Natural killer cell treated with Interleukin-12 subunit alpha and Interleukin-12 subunit beta and Interleukin-15 and Interleukin-18, amount 100 ng/mL, for 72 hours (primary cell): ENCODE results near the gene SEMA4B. TPM values are rescaled to one million over a fixed set of nuclear protein-coding genes. Genes with fewer than 3 reads are reported as not detected.
"Not testable (repeated sequence)": the region's sequence is repeated elsewhere in the genome, so short reads cannot be mapped to it uniquely, and the experiment has no call there.

ENCODE experiments used
- ATAC-seq, 2 donors: fragments of 150-1000 bp; cut with Tn5 transposase in 1 of 2; sonication (Bioruptor Pico), chemical (Tn5 transposase) in 1 of 2; 2 replicates each; pipeline ENCODE4 v1.10.0; 2021
- DNase-seq: peaks from one replicate; pipeline ENCODE4 v3.0.0; 2022; ENCODE audit warnings: low spot score
- H3K27ac Mint-ChIP-seq, 2 donors: 1 replicate in 1 of 2; 2 replicates in 1 of 2; pipeline ENCODE4 v1.8.0; 2022; ENCODE audit warnings: mixed read lengths in 2 of 2, mild to moderate bottlenecking in 1 of 2, moderate library complexity in 1 of 2
- H3K27me3 Mint-ChIP-seq, 2 donors: 1 replicate in 1 of 2; 2 replicates in 1 of 2; pipeline ENCODE4 v1.8.0; 2022; ENCODE audit warnings: mixed read lengths in 2 of 2
- H3K36me3 Mint-ChIP-seq: one replicate; pipeline ENCODE4 v1.8.0; 2022; ENCODE audit warnings: mixed read lengths
- H3K4me1 Mint-ChIP-seq, 2 donors: 1 replicate in 1 of 2; 2 replicates in 1 of 2; pipeline ENCODE4 v1.8.0; 2022; ENCODE audit warnings: low read depth in 2 of 2, mixed read lengths in 2 of 2, mild to moderate bottlenecking in 1 of 2
- H3K4me3 Mint-ChIP-seq: one replicate; pipeline ENCODE4 v1.8.0; 2022; ENCODE audit warnings: mixed read lengths
- H3K9me3 Mint-ChIP-seq: 2 replicates; pipeline ENCODE4 v1.8.0; 2022; ENCODE audit warnings: mixed read lengths
- total RNA-seq, 2 donors: library from RNA; stranded (reverse); gene quantifications; one replicate each; pipeline ENCODE4 v1.2.3, GENCODE V29; 2022

Gene SEMA4B
- 1 to 10 TPM; 9.2 to 9.7 TPM for total RNA-seq

GRCh38 chr15:90201130-90201943, at the start of gene SEMA4B:
TSS of gene SEMA4B (plus strand) at chr15:90201330. CDS start at chr15:90201579, 249 bp downstream.
- Mint-ChIP-seq H3K4me1 (peaks cover 7 to 20% of the 10 kb centered on the region in 2 donors), H3K4me3 (peak within 1 kb of the TSS; percentile 82), H3K36me3 (no peaks in the 10 kb centered on the region), H3K27me3 (peaks cover 0 to 2% of the 10 kb centered on the region in 2 donors), H3K9me3 (no peaks in the 10 kb centered on the region), H3K27ac (peak within 1 kb of the TSS; percentile 46 to 84)
- DNase-seq, result peak; percentile 86
- peak; percentile 95 for ATAC-seq

DNA sequence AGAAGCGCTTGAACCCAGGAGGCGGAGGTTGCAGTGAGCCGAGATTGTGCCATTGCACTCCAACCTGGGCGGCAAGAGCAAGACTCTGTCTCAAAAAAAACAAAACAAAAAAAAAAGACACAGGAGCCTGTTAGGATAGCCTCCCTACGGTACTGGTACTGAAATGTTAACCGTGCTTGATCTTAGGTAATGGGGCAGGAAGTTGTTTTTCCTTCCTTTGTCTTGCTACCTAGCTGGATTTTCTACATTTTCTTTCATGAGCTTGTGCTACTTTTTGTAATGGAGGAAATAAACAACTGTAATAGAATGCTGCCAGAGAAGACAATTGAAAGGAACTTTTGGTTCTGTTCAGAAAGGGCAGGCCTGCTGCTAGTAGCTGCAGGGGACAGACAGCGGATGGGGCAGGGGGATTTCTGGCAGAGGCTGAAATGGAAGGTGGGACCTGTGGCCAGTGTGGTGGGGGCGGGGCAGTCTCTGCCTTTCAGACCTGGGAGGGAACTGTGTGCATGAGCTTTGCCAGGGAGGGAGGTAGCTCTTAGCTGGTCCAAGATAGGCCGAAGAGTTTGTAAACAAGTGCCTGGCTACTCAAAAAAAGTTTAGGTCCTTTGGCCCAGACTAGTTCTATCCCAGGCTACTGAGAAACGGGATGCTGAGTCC, 49.0 kb upstream of the SEMA4B start:
- H3K27ac Mint-ChIP-seq, result peak overlapping the region in 1 of 2 donors; percentile 61
- H3K36me3 Mint-ChIP-seq, result no peaks in the 10 kb centered on the region
- H3K4me3 Mint-ChIP-seq, result no peak overlapping the region
- no peaks in the 10 kb centered on the region for H3K9me3 Mint-ChIP-seq
- peaks cover 0 to 5% of the 10 kb centered on the region in 2 donors for H3K4me1 Mint-ChIP-seq
- ATAC-seq, result no peak
- DNase-seq, result no peak
- no peaks in the 10 kb centered on the region for H3K27me3 Mint-ChIP-seq

GRCh38 chr15:90153658-90154057, 47.5 kb upstream of the SEMA4B start:
- ATAC-seq (no peak), DNase-seq (no peak)
- Mint-ChIP-seq H3K4me3 (no peak overlapping the region), H3K9me3 (no peaks in the 10 kb centered on the region), H3K27ac (no peak overlapping the region), H3K27me3 (no peaks in the 10 kb centered on the region), H3K4me1 (peaks cover 8 to 13% of the 10 kb centered on the region in 2 donors), H3K36me3 (no peaks in the 10 kb centered on the region)

DNA sequence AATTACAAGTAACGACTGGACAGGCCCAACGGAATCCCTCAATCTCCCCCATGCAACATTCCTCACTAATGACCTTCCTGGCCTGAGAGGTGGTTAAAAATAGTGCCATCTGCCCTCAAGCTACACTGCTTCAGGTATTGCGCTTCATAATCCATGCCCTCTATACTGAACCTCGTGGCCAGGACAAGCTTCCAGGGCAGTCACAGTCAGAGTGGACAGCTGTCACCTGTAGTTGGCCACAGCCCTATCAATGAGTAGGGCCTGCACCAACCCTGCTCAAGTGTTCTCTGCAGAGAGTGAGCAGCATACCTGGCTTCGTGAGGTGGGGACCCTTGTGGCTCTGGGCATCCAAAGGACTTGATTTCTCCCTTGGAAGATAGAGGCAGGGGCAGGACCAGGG, 46.9 kb upstream of the SEMA4B start:
- H3K36me3 Mint-ChIP-seq, result no peaks in the 10 kb centered on the region
- no peak overlapping the region for H3K27ac Mint-ChIP-seq
- peak in 1 of 2 donors; percentile 6 for ATAC-seq
- no peaks in the 10 kb centered on the region for H3K27me3 Mint-ChIP-seq
- DNase-seq, result no peak
- no peaks in the 10 kb centered on the region for H3K9me3 Mint-ChIP-seq
- peaks cover 3 to 13% of the 10 kb centered on the region in 2 donors for H3K4me1 Mint-ChIP-seq
- H3K4me3 Mint-ChIP-seq, result no peak overlapping the region

- Mint-ChIP-seq H3K36me3 (no peaks in the 10 kb centered on the region), H3K27ac (no peak overlapping the region), H3K4me3 (no peak overlapping the region), H3K27me3 (no peaks in the 10 kb centered on the region), H3K9me3 (no peaks in the 10 kb centered on the region), H3K4me1 (peaks cover 3 to 13% of the 10 kb centered on the region in 2 donors)
- ATAC-seq (no peak), DNase-seq (no peak)
These were observed 46.1 kb upstream of the SEMA4B start for GRCh38 chr15:90154861-90155626.

GRCh38 chr15:90159213-90159612, 41.9 kb upstream of the SEMA4B start:
- Mint-ChIP-seq H3K27ac (no peak overlapping the region), H3K9me3 (no peaks in the 10 kb centered on the region), H3K4me3 (no peak overlapping the region), H3K4me1 (peaks cover 3 to 13% of the 10 kb centered on the region in 2 donors), H3K27me3 (peaks cover 0 to 3% of the 10 kb centered on the region in 2 donors), H3K36me3 (no peaks in the 10 kb centered on the region)
- DNase-seq (no peak), ATAC-seq (no peak)

GRCh38 chr15:90160781-90161727, 40.1 kb upstream of the SEMA4B start:
- H3K4me1 Mint-ChIP-seq, result peaks cover 3 to 19% of the 10 kb centered on the region in 2 donors
- ATAC-seq, result no peak
- H3K9me3 Mint-ChIP-seq, result no peaks in the 10 kb centered on the region
- no peak overlapping the region for H3K4me3 Mint-ChIP-seq
- no peak overlapping the region for H3K27ac Mint-ChIP-seq
- peaks cover 0 to 3% of the 10 kb centered on the region in 2 donors for H3K27me3 Mint-ChIP-seq
- no peaks in the 10 kb centered on the region for H3K36me3 Mint-ChIP-seq
- DNase-seq, result no peak

DNA sequence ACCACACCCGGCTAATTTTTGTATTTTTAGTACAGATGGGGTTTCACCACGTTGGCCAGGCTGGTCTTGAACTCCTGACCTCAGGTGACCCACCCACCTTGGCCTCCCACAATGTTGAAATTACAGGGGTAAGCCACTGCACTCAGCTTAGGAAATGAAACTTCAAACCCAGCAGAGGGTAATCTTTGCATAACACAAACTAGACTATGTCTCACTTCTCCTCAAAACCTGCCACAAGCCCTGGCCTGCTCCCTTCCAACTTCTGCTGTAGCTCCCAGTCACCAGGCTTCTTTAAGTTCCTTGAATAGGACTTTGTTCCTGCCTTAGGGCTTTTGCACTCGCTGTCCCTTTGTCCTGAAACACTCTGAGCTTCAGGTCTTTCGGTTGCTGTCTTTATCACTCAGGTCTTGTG, 39.2 kb upstream of the SEMA4B start:
- H3K27ac Mint-ChIP-seq, result no peak overlapping the region
- no peak for DNase-seq
- no peak overlapping the region for H3K4me3 Mint-ChIP-seq
- ATAC-seq, result no peak
- H3K4me1 Mint-ChIP-seq, result peaks cover 3 to 19% of the 10 kb centered on the region in 2 donors
- no peaks in the 10 kb centered on the region for H3K9me3 Mint-ChIP-seq
- H3K36me3 Mint-ChIP-seq, result no peaks in the 10 kb centered on the region
- H3K27me3 Mint-ChIP-seq, result peaks cover 0 to 3% of the 10 kb centered on the region in 2 donors

GRCh38 chr15:90162956-90163355, 38.2 kb upstream of the SEMA4B start:
- Mint-ChIP-seq H3K27me3 (peaks cover 0 to 3% of the 10 kb centered on the region in 2 donors), H3K36me3 (no peaks in the 10 kb centered on the region), H3K27ac (peak overlapping the region in 1 of 2 donors; percentile 19), H3K9me3 (no peaks in the 10 kb centered on the region), H3K4me3 (no peak overlapping the region), H3K4me1 (peaks cover 3 to 13% of the 10 kb centered on the region in 2 donors)
- ATAC-seq, result no peak
- no peak for DNase-seq

GRCh38 chr15:90164239-90164638, 36.9 kb upstream of the SEMA4B start:
- DNase-seq, H3K27me3 Mint-ChIP-seq, H3K4me1 Mint-ChIP-seq, H3K36me3 Mint-ChIP-seq, H3K4me3 Mint-ChIP-seq, H3K27ac Mint-ChIP-seq, H3K9me3 Mint-ChIP-seq, ATAC-seq: not testable (repeated sequence)

DNA sequence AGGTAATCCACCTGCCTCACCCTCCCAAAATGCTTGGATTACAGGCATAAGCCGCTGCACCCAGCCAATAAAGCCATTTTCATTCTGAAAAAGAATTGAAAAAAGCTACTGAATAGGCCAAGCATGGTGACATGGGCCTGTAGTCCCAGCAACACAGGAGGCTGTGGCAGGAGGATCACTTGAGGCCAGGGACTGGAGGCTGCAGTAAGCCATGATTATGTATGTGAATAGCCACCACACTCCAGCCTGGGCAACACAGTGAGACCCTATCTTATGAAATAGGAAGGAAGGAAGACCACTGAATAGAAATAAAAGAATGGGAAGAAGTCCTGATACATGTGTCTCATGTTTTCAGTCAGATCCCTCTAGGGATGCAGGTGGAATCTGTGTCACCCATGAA, 36.0 kb upstream of the SEMA4B start:
- Mint-ChIP-seq H3K27me3 (peaks cover 0 to 3% of the 10 kb centered on the region in 2 donors), H3K4me3 (no peak overlapping the region), H3K9me3 (no peaks in the 10 kb centered on the region), H3K36me3 (no peaks in the 10 kb centered on the region), H3K4me1 (peaks cover 0 to 6% of the 10 kb centered on the region in 2 donors), H3K27ac (no peak overlapping the region)
- DNase-seq (no peak), ATAC-seq (no peak)

DNA sequence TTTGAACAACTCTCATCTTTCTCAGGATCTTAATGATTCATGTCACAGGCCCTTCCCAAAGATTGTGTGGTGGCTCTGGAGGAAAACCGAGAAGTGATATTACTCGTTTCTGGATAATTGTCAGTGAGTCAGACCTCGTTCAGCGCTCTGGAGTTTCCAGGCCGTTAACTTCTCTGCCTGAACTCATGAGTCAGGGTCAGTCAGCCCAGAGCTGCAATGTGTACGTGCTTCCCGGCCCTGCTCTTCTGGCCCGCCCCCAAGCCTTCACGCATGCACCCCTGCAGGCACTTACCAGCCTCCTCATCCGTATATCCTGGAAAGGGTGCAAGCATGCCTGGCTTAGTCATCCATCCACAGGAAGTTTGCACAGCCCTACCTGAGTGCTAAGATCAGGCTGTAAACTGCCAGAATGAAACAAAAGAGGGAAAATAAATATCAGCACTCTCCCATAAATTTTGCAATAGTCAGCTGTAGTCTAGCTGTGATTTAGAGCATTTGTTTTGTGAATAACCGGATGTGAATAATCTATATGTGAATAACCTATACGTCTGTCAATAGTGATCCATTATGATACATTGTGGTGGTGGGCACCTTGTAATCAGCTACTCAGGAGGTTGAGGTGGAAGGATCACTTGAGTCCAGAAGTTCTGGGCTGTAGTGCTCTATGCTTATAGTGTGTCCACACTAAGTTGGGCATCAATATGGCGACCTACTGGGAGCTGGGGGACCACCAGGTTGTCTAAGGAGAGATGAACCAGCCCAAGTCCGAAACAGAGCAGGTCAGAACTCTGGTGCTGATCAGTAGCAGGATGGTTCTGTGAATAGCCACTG, 35.3 kb upstream of the SEMA4B start:
- Mint-ChIP-seq H3K4me3 (no peak overlapping the region), H3K27me3 (peaks cover 0 to 3% of the 10 kb centered on the region in 2 donors), H3K36me3 (no peaks in the 10 kb centered on the region), H3K27ac (no peak overlapping the region), H3K4me1 (peaks cover 0 to 6% of the 10 kb centered on the region in 2 donors), H3K9me3 (no peaks in the 10 kb centered on the region)
- peak in 1 of 2 donors; percentile 80 for ATAC-seq
- no peak for DNase-seq
